ACC112 (cell line): ENCODE measurements around the gene EEF1E1.
"Not testable (repeated sequence)": the region's sequence is repeated elsewhere in the genome, so short reads cannot be mapped to it uniquely, and the experiment has no call there.

Source experiments
- H2AFZ ChIP-seq: fragments of 200-600 bp; sonication (generic); one replicate; pipeline ENCODE4 v1.6.0; 2017; ENCODE audit warnings: antibody characterized with exemption, low read length; ENCODE audit not compliant: unreplicated experiment
- H3K27ac ChIP-seq: fragments of 200-600 bp; sonication (generic); 2 replicates; pipeline ENCODE4 v1.5.1; 2014; ENCODE audit warnings: low read depth, mild to moderate bottlenecking, antibody characterized with exemption, low read length, moderate library complexity
- H3K27me3 ChIP-seq: fragments of 200-600 bp; sonication (generic); 2 replicates; pipeline ENCODE4 v1.6.1; 2014; ENCODE audit warnings: mild to moderate bottlenecking, antibody characterized with exemption, low read length, moderate library complexity, mixed read lengths; ENCODE audit not compliant: insufficient read depth
- H3K36me3 ChIP-seq: fragments of 200-600 bp; sonication (generic); 2 replicates; pipeline ENCODE4 v1.6.1; 2016; ENCODE audit warnings: mild to moderate bottlenecking, antibody characterized with exemption, low read length, moderate library complexity, mixed read lengths; ENCODE audit not compliant: insufficient read depth
- H3K4me1 ChIP-seq: fragments of 200-600 bp; sonication (generic); one replicate; pipeline ENCODE4 v1.6.1; 2016; ENCODE audit warnings: low read length, mixed read lengths; ENCODE audit not compliant: insufficient read depth, unreplicated experiment, control insufficient read depth
- H3K4me3 ChIP-seq: fragments of 200-600 bp; sonication (generic); 2 replicates; pipeline ENCODE4 v1.5.1; 2014; ENCODE audit warnings: mild to moderate bottlenecking, low read depth, low read length
- H3K79me2 ChIP-seq: fragments of 200-600 bp; sonication (generic); one replicate; pipeline ENCODE4 v1.6.0; 2016; ENCODE audit warnings: low read length; ENCODE audit not compliant: control insufficient read depth, unreplicated experiment, insufficient read depth

Gene EEF1E1

DNA sequence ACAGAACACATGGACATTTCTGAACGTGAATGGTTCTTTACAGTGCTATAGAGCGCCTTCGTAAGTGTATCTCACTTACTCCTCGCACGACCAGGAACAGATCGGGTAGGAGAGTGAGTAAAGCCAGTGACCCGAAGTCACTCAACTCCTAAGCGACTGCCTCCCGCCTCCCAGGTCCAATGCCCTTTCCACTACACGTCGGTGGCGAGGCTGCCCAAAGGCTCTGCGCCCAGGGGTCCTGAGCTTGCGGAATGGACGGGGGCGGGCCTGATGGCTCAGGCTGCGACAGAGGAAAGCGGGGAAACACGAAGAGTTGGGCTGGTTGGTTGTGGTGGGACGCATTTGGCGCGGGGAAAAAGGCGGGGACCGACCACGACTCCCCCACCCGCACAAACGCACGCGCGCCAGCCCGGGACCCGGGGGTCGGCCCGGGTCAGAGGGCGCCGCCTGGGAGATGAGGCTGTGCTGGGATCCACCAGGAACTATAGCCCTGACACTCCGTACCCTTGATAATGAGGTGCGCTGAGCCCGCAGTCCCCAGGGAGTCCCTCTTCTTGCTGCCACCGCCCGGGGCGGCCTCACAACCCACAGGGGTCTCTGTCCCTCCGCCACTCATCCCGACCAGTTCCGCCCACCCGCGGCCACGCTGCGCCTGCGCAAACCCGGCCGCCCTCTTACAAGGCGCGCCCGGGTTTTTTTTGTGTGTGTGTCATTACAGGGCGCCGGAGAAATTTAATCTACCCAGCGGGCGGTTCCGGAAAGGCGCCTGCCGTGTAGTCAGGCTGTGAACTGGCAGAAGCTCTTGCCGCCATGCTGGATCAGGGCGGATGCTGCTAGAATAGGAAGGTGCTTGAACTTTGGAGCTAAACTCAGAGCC is 38.3 kb downstream of the EEF1E1 start, which contains the start of gene BLOC1S5:
BLOC1S5 (minus strand) TSS at position 629 of the 877 bp plus-strand sequence; CDS start at position 616, 13 bp downstream.
- Histone ChIP-seq H3K79me2 (peaks cover 14% of the 10 kb centered on the region), H3K27me3 (no peaks in the 10 kb centered on the region), H3K27ac (peak within 1 kb of the TSS; percentile 53), H3K4me1 (peaks cover 12% of the 10 kb centered on the region), H3K36me3 (peaks cover 6% of the 10 kb centered on the region; the same call in 1 of the 2 replicates), H3K4me3 (peak within 1 kb of the TSS; percentile 94), H2AFZ (peak within 1 kb of the TSS; percentile 81)

DNA sequence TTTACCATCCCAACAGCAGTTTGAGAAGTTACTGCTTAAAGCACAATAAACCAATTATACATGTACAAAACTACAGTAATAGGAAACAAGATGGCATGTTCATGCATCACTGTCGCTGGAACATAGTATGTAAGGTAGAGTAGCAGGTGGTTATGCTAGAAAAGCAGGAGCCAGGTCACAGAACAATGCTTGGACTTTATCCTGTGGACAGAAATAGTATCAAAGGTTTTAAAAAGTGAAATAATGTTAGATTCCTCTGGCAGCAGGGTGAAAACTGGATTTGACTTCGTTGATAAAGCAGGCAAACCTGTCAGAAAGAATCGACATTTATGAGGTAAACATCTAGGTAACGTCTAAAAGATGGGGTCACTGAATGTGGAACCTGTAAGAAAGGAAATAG is 40.6 kb downstream of the EEF1E1 start:
- peaks cover 14% of the 10 kb centered on the region for H3K79me2 ChIP-seq
- H2AFZ ChIP-seq, result no peak overlapping the region
- no peak overlapping the region for H3K4me3 ChIP-seq
- no peaks in the 10 kb centered on the region for H3K27me3 ChIP-seq
- peaks cover 12% of the 10 kb centered on the region for H3K4me1 ChIP-seq
- H3K27ac ChIP-seq, result no peak overlapping the region
- H3K36me3 ChIP-seq, result peaks cover 6% of the 10 kb centered on the region; the same call in 1 of the 2 replicates

DNA sequence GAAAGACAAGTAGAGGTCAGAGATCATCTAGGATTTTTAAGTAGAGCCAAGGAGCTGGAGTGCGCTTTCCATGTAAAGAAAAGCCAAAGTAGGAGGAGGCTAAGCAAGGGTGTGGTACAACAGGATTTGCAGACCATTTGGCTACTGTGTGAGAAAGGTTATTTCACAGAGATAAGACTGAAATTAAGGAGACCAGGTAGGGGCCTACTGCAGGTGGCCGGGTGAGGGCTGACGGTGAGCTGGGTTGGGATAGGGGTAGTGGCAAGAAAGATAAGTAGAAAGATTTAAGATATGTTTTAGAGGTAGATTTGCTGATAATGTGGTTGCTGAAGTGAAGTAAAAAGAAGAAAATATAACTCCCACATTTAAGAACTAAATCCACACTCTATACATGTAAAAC is 42.0 kb downstream of the EEF1E1 start:
- H3K4me1 ChIP-seq, result peaks cover 12% of the 10 kb centered on the region
- peaks cover 6% of the 10 kb centered on the region; the same call in 1 of the 2 replicates for H3K36me3 ChIP-seq
- no peak overlapping the region for H2AFZ ChIP-seq
- H3K27me3 ChIP-seq, result no peaks in the 10 kb centered on the region
- H3K79me2 ChIP-seq, result peaks cover 14% of the 10 kb centered on the region
- no peak overlapping the region for H3K4me3 ChIP-seq
- H3K27ac ChIP-seq, result no peak overlapping the region

DNA sequence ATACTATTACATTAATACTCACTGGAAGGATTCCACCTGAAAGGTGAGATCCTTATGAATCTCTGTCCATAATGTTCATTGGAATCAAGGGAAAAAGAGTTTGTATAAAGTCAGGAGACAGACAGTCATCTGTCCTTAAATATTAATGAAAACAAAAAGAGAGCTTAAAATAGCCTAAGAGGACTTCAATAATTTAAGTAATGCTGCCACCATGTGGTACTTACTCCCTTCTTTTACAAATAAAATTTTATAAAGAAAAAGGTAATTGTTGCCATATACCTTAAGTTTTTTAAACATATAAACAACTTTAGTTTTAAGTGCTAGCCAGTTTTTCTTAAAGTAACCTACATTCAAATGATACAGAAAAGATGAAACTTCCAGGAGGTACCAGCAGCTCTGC is 43.2 kb downstream of the EEF1E1 start:
- peaks cover 14% of the 10 kb centered on the region for H3K79me2 ChIP-seq
- peaks cover 6% of the 10 kb centered on the region for H3K4me1 ChIP-seq
- no peak overlapping the region for H3K4me3 ChIP-seq
- H2AFZ ChIP-seq, result no peak overlapping the region
- H3K27me3 ChIP-seq, result no peaks in the 10 kb centered on the region
- H3K36me3 ChIP-seq, result peaks cover 6% of the 10 kb centered on the region; the same call in 1 of the 2 replicates
- no peak overlapping the region for H3K27ac ChIP-seq

DNA sequence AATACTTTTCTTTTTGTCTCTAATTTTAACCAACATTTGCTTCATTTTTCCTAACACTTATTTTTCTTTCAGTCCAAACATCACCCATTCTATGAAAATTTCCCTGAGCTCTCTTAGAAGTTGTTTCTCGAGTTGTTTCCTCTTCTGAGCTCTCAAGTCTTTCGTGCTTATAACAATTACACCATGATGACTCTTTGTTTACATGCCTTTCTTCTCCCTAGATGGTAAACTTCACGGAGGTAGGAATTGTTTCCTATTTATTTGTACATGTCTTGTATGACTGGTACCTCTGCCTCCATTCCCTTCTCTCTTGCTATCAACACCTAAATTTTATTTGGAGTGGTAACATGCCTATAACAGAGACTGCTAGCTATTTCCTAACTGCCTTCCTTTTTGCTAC is 44.6 kb downstream of the EEF1E1 start:
- no peak overlapping the region for H3K4me3 ChIP-seq
- peaks cover 6% of the 10 kb centered on the region; the same call in 1 of the 2 replicates for H3K36me3 ChIP-seq
- H2AFZ ChIP-seq, result no peak overlapping the region
- H3K4me1 ChIP-seq, result peaks cover 3% of the 10 kb centered on the region
- H3K79me2 ChIP-seq, result peaks cover 4% of the 10 kb centered on the region
- H3K27me3 ChIP-seq, result no peaks in the 10 kb centered on the region
- H3K27ac ChIP-seq, result no peak overlapping the region

DNA sequence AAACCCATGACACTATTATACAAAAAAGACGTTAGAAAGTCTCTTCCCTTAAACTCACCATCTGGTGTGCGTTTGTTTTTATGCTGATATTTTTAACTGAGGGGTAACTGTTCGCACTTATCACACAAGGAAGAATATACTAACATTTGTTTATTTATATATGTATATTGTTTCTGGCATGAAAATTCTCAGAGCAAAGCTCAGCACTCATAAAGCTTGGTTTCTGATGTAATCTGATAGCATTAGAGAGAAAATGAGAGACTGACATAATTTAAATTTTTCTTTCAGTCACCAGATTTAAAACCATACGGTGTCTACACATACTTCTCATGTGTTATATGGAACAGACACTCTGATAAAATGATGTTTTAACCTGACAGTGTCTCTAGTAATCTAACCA is 45.1 kb downstream of the EEF1E1 start:
- Histone ChIP-seq H3K27ac (no peak overlapping the region), H3K36me3 (peaks cover 6% of the 10 kb centered on the region; the same call in 1 of the 2 replicates), H2AFZ (no peak overlapping the region), H3K4me1 (no peaks in the 10 kb centered on the region), H3K4me3 (no peak overlapping the region), H3K79me2 (no peaks in the 10 kb centered on the region), H3K27me3 (no peaks in the 10 kb centered on the region)

DNA sequence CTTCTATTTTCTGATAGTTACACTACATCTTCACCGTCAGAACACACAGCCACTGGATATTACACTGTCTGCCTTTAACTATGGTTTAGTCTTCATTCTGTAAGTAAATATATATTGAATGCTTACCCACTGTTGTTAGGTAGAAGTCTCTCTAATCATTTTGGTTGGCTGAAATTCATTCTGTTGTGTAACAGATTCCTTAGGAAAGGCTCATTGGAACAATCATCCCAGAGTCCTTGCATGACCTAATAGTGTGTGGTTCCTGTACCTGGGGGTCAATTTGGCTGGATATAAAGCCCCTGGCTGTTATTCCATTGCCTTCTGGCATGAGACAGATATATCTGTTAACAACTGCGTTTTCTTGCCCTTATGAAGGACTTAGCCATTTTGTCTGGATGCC is 48.1 kb downstream of the EEF1E1 start:
- H3K36me3 ChIP-seq, result no peaks in the 10 kb centered on the region
- no peaks in the 10 kb centered on the region for H3K27me3 ChIP-seq
- no peak overlapping the region for H3K4me3 ChIP-seq
- no peaks in the 10 kb centered on the region for H3K4me1 ChIP-seq
- no peak overlapping the region for H2AFZ ChIP-seq
- H3K27ac ChIP-seq, result no peak overlapping the region
- H3K79me2 ChIP-seq, result peaks cover 5% of the 10 kb centered on the region

DNA sequence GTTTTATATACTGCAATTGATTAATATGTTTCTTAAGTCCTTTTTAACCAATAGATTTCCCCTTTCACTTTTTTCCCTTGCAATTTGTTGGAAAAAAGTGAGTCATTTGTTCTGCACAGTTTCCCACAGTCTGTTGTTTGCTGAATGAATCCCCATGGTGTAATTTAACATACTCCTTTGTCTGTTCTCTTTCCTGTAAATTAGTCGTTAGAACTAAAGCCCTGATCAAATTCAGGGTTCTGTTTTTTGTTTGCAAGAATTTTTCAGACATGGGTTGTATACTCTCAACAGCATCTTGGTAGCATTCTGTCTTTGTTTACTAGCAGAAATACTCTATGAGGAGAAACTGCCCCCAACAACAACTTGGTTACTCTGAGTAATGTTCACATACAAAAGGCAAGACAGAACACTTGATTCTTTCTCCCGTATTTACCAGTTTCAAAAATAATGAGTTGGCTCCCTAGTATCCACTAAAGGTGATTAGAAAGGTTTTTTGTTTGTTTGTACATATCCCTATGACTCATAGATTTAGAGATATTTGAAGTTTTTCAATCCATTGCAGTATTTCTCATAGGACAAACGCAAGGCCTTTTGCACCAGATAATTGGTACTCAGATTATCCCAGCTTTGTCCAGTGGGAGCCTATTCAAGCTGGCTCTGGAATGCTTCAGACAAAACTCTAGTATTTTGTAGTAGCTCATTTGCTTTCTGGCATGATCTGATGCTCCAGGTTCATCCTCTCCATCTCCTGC is 54.6 kb downstream of the EEF1E1 start:
- Histone ChIP-seq H2AFZ (peak overlapping the region; percentile 0), H3K27ac (peak overlapping the region; percentile 80), H3K4me1 (peaks cover 11% of the 10 kb centered on the region), H3K4me3 (peak overlapping the region; percentile 6; the same call in 1 of the 2 replicates), H3K79me2 (peaks cover 12% of the 10 kb centered on the region), H3K27me3 (no peaks in the 10 kb centered on the region), H3K36me3 (0 out of 2 replicates have a peak, but pooled peaks cover 8% of the 10 kb centered on the region)

DNA sequence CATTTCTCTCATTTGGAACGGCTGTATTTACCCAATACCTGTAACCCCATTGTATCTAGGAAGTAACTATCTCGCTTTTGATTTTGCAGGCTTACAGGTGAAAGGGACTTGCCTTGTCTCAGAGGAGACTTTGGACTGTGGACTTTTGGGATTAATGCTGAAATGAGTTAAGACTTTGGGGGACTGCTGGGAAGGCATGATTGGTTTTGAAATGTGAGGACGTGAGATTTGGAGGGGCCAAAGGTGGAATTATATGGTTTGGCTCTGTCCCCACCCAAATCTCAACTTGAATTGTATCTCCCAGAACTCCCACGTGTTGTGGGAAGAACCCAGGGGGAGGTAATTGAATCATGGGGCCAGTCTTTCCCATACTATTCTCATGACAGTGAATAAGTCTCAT is 56.6 kb downstream of the EEF1E1 start:
- H2AFZ ChIP-seq, H3K4me3 ChIP-seq, H3K27me3 ChIP-seq, H3K36me3 ChIP-seq, H3K27ac ChIP-seq, H3K79me2 ChIP-seq: not testable (repeated sequence)
- peaks cover 11% of the 10 kb centered on the region for H3K4me1 ChIP-seq

DNA sequence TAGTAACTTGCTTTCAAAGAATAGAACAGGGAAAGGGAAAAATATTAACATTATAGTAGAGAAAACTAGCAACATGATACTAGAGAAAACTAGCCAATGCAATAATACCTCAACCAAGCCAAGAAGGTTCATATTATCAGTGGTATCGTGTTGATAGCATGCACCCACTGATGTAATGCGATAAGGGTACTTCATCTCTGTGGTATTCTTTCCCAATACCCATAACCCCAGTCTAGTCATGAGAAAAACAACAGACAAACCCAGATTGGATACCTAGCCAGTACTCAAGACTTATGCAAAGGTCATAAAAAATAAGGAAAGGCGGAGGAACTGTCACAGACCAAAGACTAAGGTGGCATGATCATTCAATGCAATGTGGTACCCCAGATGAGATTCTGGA is 59.1 kb downstream of the EEF1E1 start:
- Histone ChIP-seq H2AFZ (no peak overlapping the region), H3K36me3 (peaks cover 8% of the 10 kb centered on the region; the same call in 1 of the 2 replicates), H3K27me3 (no peaks in the 10 kb centered on the region), H3K4me3 (no peak overlapping the region), H3K4me1 (peaks cover 11% of the 10 kb centered on the region), H3K27ac (no peak overlapping the region), H3K79me2 (peaks cover 7% of the 10 kb centered on the region)
